GM19351 (cell line): ENCODE measurements around the gene TRPV6.

Experiments used
- ATAC-seq: cut with Tn5 transposase; IDR thresholded peaks from one replicate; pipeline ENCODE4 v1.9.1; 2021; ENCODE audit warnings: mild to moderate bottlenecking, moderate library complexity; ENCODE audit not compliant: unreplicated experiment

The TRPV6 gene

DNA sequence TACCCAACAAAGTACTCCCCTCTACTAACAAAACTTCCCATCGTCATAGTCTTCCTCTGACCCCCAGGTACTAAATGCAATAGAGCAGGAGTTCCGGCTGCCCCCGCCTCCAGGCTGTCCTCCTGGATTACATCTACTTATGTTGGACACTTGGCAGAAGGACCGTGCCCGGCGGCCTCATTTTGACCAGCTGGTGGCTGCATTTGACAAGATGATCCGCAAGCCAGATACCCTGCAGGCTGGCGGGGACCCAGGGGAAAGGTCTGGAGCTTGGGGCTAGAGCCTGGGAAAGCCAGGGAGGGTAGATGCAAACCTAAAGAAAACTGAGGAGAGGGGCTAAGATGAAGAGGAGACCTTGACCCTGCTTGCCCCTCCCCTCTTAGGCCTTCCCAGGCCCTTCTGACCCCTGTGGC is 15.4 kb downstream of the TRPV6 start:
- ATAC-seq = no peak

- ATAC-seq = no peak
Measured at GRCh38 chr7:142869434-142869833, 16.1 kb downstream of the TRPV6 start.

- ATAC-seq = no peak
Measured at GRCh38 chr7:142868986-142869415, 16.5 kb downstream of the TRPV6 start.

GRCh38 chr7:142868188-142868985 is 17.2 kb downstream of the TRPV6 start:
- ATAC-seq = no peak

GRCh38 chr7:142867398-142868187 is 18.0 kb downstream of the TRPV6 start:
- ATAC-seq = no peak

DNA sequence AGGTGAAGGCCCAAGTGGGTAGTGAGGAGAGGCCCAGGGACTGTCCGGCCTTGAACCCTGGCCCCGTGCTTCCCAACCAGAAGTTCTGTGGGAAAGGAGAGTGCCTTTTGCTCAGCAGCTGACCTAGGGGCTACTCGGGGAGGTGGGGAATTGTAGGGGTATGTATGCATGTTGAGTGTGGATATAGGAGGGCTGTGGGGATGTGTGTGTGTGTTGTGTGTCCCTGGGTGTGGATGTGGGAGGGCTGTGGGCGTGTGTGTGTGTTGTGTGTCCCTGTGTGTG is 18.5 kb downstream of the TRPV6 start:
- ATAC-seq = no peak

DNA sequence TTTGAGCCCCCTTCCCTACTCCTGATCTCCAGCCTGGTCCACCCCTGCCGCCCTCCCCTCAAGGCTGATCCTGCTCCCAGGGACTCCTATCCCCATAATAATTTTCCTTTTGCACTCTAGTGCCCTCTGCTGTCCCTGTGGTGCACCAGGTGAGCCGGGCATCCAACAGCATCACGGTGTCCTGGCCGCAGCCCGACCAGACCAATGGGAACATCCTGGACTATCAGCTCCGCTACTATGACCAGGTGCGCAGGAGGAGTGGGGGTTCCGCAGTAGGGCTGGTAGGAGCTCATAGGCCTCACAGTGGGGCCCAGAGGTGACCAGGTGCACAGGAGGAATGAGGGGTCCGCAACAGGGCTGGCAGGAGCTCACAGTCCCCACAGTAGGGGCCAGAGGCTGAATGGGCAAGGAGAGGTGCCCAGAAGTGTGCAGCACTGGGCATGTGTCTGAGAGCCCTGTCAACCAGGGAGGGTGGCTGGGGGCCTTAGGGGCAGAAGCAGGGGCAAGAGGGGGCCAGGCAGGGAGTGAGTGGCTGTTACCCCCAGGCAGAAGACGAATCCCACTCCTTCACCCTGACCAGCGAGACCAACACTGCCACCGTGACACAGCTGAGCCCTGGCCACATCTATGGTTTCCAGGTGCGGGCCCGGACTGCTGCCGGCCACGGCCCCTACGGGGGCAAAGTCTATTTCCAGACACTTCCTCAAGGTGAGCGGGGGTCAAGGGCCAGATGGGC is 19.0 kb downstream of the TRPV6 start:
- no peak for ATAC-seq

DNA sequence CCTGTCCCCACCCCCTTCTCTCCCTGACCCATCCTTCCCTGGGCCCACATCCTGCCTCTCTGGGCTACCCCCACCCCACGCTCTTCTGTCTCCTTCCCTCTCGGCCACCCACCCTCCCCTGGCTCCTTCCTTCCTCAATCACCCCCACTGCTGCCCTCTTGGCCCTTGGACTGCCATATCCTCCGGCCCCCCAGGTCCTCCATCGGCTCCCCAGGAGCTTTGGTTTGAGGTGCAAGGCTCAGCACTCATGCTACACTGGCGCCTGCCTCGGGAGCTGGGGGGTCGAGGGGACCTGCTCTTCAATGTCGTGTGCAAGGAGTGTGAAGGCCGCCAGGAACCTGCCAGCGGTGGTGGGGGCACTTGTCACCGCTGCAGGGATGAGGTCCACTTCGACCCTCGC is 19.8 kb downstream of the TRPV6 start:
- no peak for ATAC-seq

GRCh38 chr7:142864980-142865747 is 20.4 kb downstream of the TRPV6 start:
- no peak for ATAC-seq

DNA sequence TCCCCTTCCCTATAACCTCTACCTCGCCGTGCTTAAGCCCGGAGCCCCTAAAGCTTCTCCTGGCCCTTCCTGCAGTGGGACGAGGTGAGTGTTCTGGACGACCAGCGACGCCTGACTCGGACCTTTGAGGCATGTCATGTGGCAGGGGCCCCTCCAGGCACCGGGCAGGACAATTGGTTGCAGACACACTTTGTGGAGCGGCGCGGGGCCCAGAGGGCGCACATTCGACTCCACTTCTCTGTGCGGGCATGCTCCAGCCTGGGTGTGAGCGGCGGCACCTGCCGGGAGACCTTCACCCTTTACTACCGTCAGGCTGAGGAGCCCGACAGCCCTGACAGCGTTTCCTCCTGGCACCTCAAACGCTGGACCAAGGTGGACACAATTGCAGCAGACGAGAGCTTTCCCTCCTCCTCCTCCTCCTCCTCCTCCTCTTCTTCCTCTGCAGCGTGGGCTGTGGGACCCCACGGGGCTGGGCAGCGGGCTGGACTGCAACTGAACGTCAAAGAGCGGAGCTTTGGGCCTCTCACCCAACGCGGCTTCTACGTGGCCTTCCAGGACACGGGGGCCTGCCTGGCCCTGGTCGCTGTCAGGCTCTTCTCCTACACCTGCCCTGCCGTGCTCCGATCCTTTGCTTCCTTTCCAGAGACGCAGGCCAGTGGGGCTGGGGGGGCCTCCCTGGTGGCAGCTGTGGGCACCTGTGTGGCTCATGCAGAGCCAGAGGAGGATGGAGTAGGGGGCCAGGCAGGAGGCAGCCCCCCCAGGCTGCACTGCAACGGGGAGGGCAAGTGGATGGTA is 21.5 kb downstream of the TRPV6 start:
- ATAC-seq = no peak

- no peak for ATAC-seq
Measured at GRCh38 chr7:142862786-142863400, 22.7 kb downstream of the TRPV6 start.

DNA sequence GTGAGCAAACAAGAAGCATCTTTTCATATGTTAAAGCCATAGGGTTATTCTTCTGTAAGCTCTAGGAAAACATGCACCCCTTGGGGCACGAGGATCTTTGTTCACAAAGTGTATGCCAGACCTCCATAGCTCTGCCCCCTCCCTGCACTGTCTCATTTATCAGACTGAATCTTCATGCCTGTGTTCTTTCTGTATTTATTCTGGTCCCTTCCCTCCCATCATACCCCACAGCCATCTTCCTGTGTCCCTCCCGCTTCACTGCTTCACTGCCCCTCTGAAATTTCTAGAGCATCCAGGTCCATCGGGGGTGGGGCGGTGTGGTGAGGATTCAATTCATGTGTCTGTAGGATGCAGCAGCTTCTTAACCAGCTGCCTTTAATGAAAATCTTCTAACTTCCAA is 23.2 kb downstream of the TRPV6 start:
- no peak for ATAC-seq

DNA sequence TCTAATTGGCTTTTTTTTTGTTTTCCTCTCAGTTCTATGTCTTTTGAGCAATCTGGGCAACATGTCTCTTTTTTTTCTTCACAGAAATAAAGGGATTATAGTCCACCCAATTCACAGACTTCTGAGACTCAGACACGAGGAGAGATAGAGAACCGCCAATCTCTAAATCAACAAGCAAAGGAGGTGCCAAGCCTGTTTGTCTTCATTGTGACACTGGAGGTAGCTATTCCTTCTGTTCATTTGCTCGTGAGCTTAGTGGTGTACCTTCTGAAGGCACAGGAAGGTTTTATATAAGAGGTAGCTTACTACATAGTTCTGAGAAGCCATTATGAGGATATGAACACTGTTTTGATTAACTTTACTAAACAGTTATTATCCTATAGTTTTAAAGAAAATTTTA is 24.6 kb downstream of the TRPV6 start:
- no peak for ATAC-seq

DNA sequence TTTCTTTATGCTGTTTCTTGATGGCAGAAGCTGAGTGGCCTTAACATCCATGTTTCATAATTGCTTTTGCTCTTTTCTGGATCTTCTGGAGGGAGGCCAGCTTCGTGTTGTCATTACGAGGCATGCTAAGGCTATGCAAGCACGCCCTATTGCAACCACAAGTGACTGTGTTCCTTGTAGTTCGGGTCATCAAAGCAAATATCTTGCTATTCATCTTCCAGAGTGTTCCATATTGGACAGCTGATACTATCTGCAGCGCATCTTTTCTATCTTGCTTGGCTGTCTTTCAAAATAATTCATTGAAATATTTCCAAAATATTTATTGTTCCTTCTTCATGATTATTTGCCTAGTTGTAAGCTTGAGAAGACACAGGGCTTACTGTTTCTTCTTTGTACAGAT is 25.7 kb downstream of the TRPV6 start:
- ATAC-seq = no peak

- ATAC-seq = no peak
Measured at GRCh38 chr7:142859411-142859810, 26.1 kb downstream of the TRPV6 start.

DNA sequence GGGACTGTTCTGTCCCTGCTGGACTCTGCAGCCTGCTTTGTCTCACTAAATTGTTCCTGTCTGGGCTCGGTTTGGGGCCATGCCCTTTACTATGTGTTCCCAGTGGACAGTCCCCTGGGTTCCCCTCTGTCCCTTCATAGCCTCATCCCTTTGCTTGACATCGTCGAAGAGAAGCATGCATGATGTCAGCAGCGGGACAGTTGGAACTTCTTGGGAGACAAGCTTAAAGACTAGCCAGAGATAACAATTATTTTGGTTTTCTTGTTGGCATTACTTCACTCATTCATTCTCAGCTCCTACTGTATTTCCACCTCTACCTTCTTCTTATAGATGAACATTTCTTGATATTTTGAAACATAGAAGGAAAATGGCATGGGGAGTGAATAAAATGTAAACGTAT is 27.9 kb downstream of the TRPV6 start:
- ATAC-seq = no peak

GRCh38 chr7:142856565-142857245 is 28.8 kb downstream of the TRPV6 start:
- ATAC-seq = no peak

DNA sequence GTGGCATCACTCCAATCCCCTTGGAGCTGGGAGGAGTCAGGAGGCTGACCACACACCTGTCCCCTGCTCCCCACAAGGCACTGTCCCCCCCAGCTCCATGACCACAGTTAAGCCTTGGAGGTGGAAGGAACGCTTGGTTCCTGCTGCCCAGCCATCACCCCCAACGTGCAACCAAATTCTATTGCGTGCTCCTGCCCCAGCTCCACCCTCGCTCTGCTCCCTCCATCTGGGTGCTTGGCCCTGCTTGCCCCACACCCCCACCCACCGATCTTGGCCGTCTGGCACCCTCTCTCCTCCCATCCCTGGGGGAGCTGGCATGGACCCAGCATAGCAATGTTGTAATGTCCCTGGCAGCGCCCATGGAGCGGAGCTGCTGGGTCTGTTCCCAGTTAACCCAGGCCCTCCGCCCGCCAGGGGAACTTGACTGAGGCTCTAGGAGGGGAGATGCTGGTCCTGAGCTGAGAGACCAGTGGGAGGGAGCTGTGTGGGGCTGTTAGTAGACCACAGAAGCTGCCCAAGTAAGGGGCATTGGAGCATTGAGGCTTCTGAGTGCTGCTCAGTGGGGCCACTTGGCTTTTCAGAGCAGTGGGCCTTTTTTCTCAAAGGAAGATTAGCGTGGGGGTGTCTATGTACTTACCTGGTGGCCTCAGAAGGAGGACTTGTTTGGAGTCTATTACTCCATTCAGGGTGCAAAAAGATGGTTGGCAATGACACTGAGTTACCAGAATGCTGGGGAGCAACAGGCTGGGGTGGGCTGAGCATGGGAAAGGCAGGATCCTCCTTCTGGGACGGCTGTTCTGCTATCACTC is 29.6 kb downstream of the TRPV6 start:
- ATAC-seq = no peak
